DMS 273 treated with DMSO at 0.1 percent for 48 hours (cell line): ENCODE results near the gene PLCH1.

ENCODE experiments used
- DNase-seq: peaks from one replicate; lab custom pipeline; 2025; lab: John Stamatoyannopoulos, UW

Gene PLCH1

GRCh38 chr3:155682426-155683343 lies 62.2 kb downstream of the PLCH1 start:
- DNase-seq, result no peak

DNA sequence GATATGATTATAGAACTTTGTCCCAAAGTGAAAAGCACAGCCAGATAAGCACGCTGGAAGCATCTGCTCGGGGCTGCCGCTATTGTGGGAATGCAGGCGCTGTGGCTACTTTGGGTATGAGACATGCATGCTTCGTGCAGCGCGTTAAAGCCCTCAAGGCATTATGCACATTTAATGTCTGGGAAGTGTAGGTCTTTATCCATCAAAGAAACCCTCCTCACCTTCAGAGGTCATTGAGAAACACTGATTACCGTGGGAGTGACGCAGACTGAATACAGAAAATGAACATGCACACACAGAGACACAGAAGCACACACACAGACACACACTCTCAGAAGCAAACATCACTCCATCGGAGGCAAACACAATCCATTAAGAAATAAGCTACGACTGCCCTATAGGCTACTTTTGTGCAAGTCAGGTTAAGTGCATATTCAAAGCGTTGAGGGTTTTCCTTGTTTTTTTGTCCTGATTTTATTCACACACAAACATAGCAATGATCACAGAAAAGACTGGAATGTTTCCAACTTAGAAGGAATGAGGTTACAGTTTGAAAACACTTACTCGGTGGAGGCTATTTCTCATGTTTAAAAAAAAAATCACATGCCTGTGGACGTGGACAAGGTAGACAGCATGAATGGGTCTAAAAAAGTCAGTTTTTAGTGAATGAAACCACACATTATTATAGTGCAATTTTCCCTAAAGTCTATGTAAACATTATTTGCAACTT lies 68.5 kb downstream of the PLCH1 start:
- no peak for DNase-seq

- DNase-seq, result no peak
Measured at GRCh38 chr3:155675094-155675493, 69.8 kb downstream of the PLCH1 start.

GRCh38 chr3:155673421-155673820 lies 71.5 kb downstream of the PLCH1 start:
- no peak for DNase-seq

- DNase-seq, result no peak
Measured at GRCh38 chr3:155670335-155670734, 74.5 kb downstream of the PLCH1 start.

DNA sequence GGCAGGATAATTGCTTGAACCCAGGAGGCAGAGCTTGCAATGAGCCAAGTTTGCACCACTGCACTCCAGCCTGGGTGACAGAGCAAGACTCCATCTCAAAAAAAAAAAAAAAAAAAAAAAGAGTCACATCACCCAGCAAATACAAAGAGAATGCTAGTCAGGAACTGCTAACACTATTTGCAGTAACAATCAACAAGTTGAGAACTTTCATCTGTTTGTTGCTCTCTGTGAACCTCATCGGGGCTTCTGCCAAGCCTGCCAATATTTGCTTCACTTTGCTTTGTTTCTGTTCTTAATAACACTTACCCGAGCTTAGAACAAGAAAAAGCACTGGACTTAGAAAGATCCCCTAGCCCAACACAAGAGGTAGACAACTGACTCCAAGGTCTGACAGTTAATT lies 76.9 kb downstream of the PLCH1 start:
- no peak for DNase-seq

DNA sequence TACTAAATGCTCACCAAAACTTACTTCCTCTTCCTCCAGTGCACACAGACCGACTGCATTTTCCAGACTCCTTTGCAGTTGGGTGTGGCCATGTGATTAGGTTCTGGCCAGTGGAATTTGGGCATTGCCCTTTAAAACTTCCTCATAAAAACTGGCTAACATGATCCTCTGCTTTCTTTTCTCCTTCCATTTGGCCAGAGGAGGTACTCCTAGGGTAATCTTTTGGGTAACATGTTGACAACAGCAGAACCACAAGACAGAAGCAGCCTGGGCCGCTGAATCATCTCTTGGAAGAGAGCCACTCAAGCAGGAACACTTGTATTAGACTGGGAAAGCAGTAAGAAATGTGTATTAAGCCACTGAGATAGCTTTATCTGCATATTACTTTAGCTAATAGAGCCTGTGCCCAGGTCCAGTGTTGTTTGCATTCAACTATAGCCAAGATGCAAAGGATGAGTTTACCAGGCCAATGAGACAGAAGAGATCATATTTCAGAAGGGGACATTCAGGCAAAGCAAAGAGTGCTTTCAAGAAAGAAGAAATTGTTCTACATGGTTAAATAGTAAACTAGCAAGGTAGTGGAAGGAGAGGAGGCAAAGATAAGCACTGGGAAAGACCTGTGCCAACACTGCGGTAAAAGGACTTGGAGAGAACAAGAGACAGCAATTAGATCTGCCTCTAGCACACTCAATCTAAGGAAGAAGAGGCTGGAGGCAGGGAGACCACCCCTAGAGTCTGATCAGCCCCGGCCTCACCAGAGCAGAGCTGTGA lies 79.8 kb downstream of the PLCH1 start:
- DNase-seq, result no peak

DNA sequence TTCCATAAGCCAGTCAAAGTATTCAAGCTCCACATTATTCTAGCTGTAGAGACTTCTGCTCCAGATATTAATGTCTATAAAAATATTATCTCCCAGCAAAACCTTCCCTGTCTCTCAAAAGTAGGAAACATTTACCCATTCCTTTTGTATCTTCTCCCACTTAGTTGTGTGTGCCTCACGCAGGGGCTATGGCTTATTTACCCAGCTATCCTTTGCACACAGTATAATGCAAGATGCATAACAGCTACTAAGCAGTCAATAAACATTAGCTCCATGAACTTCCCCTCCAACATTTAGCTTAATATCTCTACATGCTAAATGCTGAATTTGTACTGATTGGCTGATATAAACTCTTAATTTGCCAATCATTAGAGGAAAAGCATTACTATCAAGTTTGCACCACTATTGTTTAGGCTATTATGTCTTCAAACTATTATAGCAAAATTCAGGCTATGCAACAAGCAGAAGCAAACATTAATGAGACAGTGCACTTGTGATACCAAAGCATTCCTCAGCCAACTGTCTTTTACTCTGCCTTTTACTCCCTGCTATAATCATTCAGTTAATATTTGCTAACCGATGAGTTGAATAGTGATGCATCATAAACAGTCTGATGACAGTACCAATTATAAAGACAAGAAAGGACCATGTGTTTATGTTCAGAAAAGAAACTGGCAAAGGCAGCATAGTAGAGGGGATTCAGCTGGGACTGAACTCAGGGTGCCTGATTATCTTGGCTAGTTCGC lies 81.2 kb downstream of the PLCH1 start:
- DNase-seq, result no peak

- DNase-seq, result no peak
Measured at GRCh38 chr3:155661760-155662159, 83.1 kb downstream of the PLCH1 start.

DNA sequence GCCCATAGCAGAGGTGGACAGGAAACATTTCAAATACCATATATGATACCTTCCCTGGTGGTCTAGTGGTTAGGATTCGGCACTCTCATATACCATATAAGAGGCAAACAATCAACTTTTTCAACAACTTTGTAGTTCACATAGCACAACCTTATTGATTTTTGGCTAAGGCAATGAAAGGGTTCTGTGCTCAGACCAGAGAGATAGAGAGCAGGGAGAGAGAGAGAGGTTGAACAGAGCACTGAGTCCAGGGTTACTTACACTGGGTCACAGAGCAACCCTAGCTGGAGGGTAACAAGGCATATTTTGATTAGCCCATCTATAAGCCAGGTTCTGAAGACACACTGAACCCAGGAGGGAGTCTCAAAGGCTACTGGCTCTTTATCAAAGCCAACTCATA lies 83.8 kb downstream of the PLCH1 start:
- no peak for DNase-seq

DNA sequence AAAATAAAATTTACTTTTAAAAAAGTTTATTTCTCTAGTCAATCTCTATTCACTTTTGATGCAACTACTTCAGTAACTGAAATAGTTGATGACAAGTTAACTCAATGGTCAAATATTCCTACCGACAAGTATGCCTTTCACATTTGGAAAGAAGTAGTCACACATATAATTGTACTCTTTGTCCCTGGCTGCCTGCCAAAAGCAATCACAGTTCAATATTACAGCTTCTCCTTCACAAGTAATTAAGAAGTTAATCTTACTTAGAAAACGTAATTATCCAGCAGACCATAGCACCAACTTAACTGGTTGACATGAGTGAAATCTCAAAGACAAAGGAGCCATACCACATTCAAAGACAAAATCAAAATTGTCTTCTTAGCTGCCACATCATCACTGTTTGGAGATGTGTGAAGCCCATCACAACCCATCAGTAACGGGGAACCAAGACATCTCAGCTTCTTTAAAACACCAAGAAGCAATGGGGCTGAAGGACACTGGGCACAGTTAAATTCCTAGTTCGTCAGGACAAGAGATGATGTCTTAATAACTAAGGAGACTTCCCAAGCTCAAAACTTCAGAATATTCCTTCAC lies 86.1 kb downstream of the PLCH1 start:
- no peak for DNase-seq

DNA sequence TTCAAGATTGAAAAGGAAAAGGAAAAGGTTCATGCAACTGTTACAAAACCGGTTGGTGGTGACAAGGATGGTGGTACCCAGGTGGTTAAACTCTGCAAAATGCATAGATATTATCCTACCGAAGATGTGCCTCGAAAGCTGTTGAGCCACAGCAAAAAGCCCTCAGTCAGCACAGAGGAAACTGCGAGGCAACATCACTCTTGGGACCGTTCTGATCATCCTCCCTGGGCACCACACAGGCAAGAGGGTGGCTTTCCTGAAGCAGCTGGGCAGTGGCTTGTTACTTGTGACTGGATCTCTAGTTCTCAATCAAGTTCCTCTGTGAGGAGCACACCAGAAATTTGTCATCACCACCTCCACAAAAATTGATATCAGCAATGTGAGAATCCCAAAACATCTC lies 86.9 kb downstream of the PLCH1 start:
- no peak for DNase-seq

DNA sequence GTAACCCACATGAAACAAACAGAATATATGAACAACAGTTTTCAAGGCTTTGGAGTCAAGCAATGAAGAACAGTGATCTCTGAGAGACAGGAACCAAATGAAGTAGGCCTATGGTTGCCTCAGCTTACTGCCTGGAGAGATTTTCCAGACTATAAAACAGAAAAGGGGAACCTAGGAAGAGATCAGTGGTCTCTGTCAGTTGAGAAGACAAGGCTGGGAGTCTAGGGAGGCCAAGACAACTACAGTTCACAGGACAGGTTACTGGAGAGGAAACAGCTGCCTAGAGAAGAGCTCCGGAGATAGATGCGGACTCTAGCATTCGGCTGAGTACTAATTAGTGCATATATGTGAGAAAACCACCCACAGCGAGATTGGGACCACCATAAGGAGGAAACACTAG lies 87.7 kb downstream of the PLCH1 start:
- no peak for DNase-seq

DNA sequence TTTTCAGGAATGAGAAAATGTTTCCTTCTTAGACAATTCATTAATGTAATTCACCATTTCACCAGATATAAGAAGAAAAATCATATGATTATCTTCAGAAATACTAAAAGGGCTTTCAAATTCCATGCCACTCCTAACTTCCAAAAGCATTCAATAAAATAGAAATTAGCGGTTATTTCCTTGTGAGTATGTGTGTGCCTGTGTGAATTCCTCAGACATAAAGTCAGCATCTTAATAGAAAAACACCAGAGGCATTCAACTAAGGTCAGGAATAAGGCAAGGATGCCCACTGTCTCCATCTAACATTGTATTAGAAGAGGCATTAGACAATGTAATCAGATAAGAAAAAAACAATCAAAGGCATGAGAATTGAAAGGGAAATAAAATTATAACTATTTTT lies 88.4 kb downstream of the PLCH1 start:
- DNase-seq, result no peak

- no peak for DNase-seq
Measured at GRCh38 chr3:155651489-155652218, 93.2 kb downstream of the PLCH1 start.

GRCh38 chr3:155648013-155648591 lies 96.8 kb downstream of the PLCH1 start:
- peak; percentile 2 for DNase-seq

DNA sequence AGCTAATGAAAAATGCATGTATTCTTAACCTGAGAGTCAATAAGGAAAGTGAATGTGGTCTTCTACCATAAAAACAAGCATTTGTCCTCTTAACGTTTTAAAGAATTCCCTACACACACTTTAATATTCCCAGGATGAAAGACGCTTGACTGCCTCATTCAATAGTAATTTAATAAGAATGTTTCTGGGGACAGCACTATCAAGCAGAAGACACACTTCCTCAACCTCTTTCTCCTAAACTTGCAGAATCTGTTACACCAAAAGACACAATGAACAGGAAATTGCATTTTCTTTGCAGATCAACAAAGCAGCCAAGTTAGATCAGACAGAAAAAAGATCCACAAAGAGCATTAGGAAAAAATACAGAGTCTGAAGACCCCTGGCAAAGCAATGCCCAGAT lies 97.7 kb downstream of the PLCH1 start:
- no peak for DNase-seq

GRCh38 chr3:155646669-155647068 lies 98.2 kb downstream of the PLCH1 start:
- no peak for DNase-seq

- DNase-seq, result no peak
Measured at GRCh38 chr3:155646128-155646527, 98.7 kb downstream of the PLCH1 start.

DNA sequence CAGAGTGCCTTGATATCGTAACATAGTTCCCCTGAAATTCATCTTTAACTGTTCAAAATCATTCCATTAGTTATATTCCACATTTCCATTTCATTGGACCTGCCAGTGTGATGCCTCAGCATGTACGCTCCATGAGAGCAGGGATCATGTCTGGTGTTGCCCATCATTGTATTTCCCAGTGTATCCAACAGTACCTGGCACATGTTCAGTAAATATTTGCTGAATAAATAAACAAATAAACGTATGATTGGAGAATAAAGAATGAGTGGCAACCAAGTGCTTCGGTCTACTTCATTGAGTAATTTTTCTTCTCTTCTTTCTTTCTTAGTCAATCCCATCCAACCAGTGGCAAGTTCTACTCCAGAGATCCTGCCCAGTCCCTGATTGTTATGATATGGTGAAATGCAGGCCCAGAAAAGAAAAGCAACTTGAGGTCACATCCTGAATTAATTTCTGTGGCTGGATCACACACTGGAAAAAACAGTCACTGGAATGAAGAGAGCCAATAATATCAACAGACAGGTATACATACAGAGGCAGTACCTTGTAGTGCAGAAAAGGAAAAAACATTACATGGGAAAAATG lies 101.2 kb downstream of the PLCH1 start:
- DNase-seq, result no peak
